ENCODE data around the gene ANKRD22. TPM values are rescaled to one million over a fixed set of nuclear protein-coding genes. Genes with fewer than 3 reads are reported as not detected.

Gene ANKRD22
- total RNA-seq, 1 experiment from 2014 or later: not detected

- no peak for DNase-seq
- H3K79me2 ChIP-seq (ENCODE audit: low read length): peaks cover 58% of the 10 kb centered on the region
- H3K4me3 ChIP-seq (ENCODE audit: low read length): peak overlapping the region; percentile 73
- no peak overlapping the region for H2AFZ ChIP-seq (ENCODE audit: low read length)
- H3K4me2 ChIP-seq (ENCODE audit: low read depth, low read length, poor library complexity, severe bottlenecking): peak overlapping the region; percentile 87
- H3K36me3 ChIP-seq (ENCODE audit: insufficient read depth, low read length): no peaks in the 10 kb centered on the region
- H4K20me1 ChIP-seq (ENCODE audit: insufficient read depth, low read depth, low read length): no peaks in the 10 kb centered on the region
- H3K27ac ChIP-seq (ENCODE audit: low read length): peak overlapping the region; percentile 95
- no peaks in the 10 kb centered on the region for H3K27me3 ChIP-seq (ENCODE audit: low read length)
- H3K4me1 ChIP-seq (ENCODE audit: low read length): peaks cover 75% of the 10 kb centered on the region
- H3K9me2 ChIP-seq (replicated peaks; ENCODE audit: insufficient read depth, low read length): no peaks in the 10 kb centered on the region
- H3K9ac ChIP-seq (ENCODE audit: low read length): peak overlapping the region; percentile 75
- no peaks in the 10 kb centered on the region for H3K9me3 ChIP-seq (ENCODE audit: low read length)
Observed at GRCh38 chr10:88881922-88882645, 30.4 kb upstream of the ANKRD22 start.

- Histone ChIP-seq H4K20me1 (ENCODE audit: insufficient read depth, low read depth, low read length) (no peaks in the 10 kb centered on the region), H3K9me2 (replicated peaks; ENCODE audit: insufficient read depth, low read length) (no peaks in the 10 kb centered on the region), H3K79me2 (ENCODE audit: low read length) (peaks cover 53% of the 10 kb centered on the region), H3K36me3 (ENCODE audit: insufficient read depth, low read length) (no peaks in the 10 kb centered on the region), H3K27ac (ENCODE audit: low read length) (peak overlapping the region; percentile 95), H3K4me2 (ENCODE audit: low read depth, low read length, poor library complexity, severe bottlenecking) (peak overlapping the region; percentile 87), H3K9ac (ENCODE audit: low read length) (peak overlapping the region; percentile 75), H2AFZ (ENCODE audit: low read length) (no peak overlapping the region), H3K27me3 (ENCODE audit: low read length) (no peaks in the 10 kb centered on the region), H3K4me3 (ENCODE audit: low read length) (peak overlapping the region; percentile 73), H3K4me1 (ENCODE audit: low read length) (peaks cover 70% of the 10 kb centered on the region), H3K9me3 (ENCODE audit: low read length) (no peaks in the 10 kb centered on the region)
- no peak for DNase-seq
Observed at GRCh38 chr10:88881320-88881719, 29.7 kb upstream of the ANKRD22 start.

GRCh38 chr10:88880282-88881076, 28.8 kb upstream of the ANKRD22 start:
- H3K4me1 ChIP-seq (ENCODE audit: low read length): peaks cover 61% of the 10 kb centered on the region
- H3K27me3 ChIP-seq (ENCODE audit: low read length): no peaks in the 10 kb centered on the region

GRCh38 chr10:88879534-88880281, 28.1 kb upstream of the ANKRD22 start, which contains the start of gene STAMBPL1:
TSS of gene STAMBPL1 (plus strand) at chr10:88880245. CDS start at chr10:88901709, 21,464 bp downstream.
- no peaks in the 10 kb centered on the region for H3K9me2 ChIP-seq (replicated peaks; ENCODE audit: insufficient read depth, low read length)
- H4K20me1 ChIP-seq (ENCODE audit: insufficient read depth, low read depth, low read length): no peaks in the 10 kb centered on the region
- peak within 1 kb of the TSS; percentile 71; the same call in 1 of the 2 replicates for H2AFZ ChIP-seq (ENCODE audit: low read length)
- H3K4me1 ChIP-seq (ENCODE audit: low read length): peaks cover 54% of the 10 kb centered on the region
- H3K9me3 ChIP-seq (ENCODE audit: low read length): no peaks in the 10 kb centered on the region
- H3K79me2 ChIP-seq (ENCODE audit: low read length): peaks cover 37% of the 10 kb centered on the region
- no peaks in the 10 kb centered on the region for H3K27me3 ChIP-seq (ENCODE audit: low read length)
- H3K27ac ChIP-seq (ENCODE audit: low read length): peak within 1 kb of the TSS; percentile 95
- peak within 1 kb of the TSS; percentile 75 for H3K9ac ChIP-seq (ENCODE audit: low read length)
- peak within 1 kb of the TSS; percentile 73 for H3K4me3 ChIP-seq (ENCODE audit: low read length)
- DNase-seq: peak; percentile 72
- no peaks in the 10 kb centered on the region for H3K36me3 ChIP-seq (ENCODE audit: insufficient read depth, low read length)
- H3K4me2 ChIP-seq (ENCODE audit: low read depth, low read length, poor library complexity, severe bottlenecking): peak within 1 kb of the TSS; percentile 87

More at GRCh38 chr10:88880282-88881076, 28.8 kb upstream of the ANKRD22 start:
- Histone ChIP-seq H3K9me3 (ENCODE audit: low read length) (no peaks in the 10 kb centered on the region), H3K79me2 (ENCODE audit: low read length) (peaks cover 45% of the 10 kb centered on the region), H3K36me3 (ENCODE audit: insufficient read depth, low read length) (no peaks in the 10 kb centered on the region), H3K4me3 (ENCODE audit: low read length) (peak overlapping the region; percentile 73), H3K9ac (ENCODE audit: low read length) (peak overlapping the region; percentile 75), H3K9me2 (replicated peaks; ENCODE audit: insufficient read depth, low read length) (no peaks in the 10 kb centered on the region), H3K4me2 (ENCODE audit: low read depth, low read length, poor library complexity, severe bottlenecking) (peak overlapping the region; percentile 87), H3K27ac (ENCODE audit: low read length) (peak overlapping the region; percentile 95), H4K20me1 (ENCODE audit: insufficient read depth, low read depth, low read length) (no peaks in the 10 kb centered on the region), H2AFZ (ENCODE audit: low read length) (peak overlapping the region; percentile 71; the same call in 1 of the 2 replicates)
- peak; percentile 84 for DNase-seq

GRCh38 chr10:88877298-88877697, 25.7 kb upstream of the ANKRD22 start:
- no peak overlapping the region for H3K4me2 ChIP-seq (ENCODE audit: low read depth, low read length, poor library complexity, severe bottlenecking)
- no peaks in the 10 kb centered on the region for H3K9me3 ChIP-seq (ENCODE audit: low read length)
- H3K27me3 ChIP-seq (ENCODE audit: low read length): no peaks in the 10 kb centered on the region
- no peaks in the 10 kb centered on the region for H3K9me2 ChIP-seq (replicated peaks; ENCODE audit: insufficient read depth, low read length)
- H3K9ac ChIP-seq (ENCODE audit: low read length): no peak overlapping the region
- no peak overlapping the region for H3K27ac ChIP-seq (ENCODE audit: low read length)
- no peaks in the 10 kb centered on the region for H4K20me1 ChIP-seq (ENCODE audit: insufficient read depth, low read depth, low read length)
- H3K4me1 ChIP-seq (ENCODE audit: low read length): peaks cover 29% of the 10 kb centered on the region
- peaks cover 15% of the 10 kb centered on the region for H3K79me2 ChIP-seq (ENCODE audit: low read length)
- H2AFZ ChIP-seq (ENCODE audit: low read length): no peak overlapping the region
- no peak for DNase-seq
- 0 out of 2 replicates have a peak overlapping the region, but pooled peaks have one; percentile 9 for H3K4me3 ChIP-seq (ENCODE audit: low read length)
- no peaks in the 10 kb centered on the region for H3K36me3 ChIP-seq (ENCODE audit: insufficient read depth, low read length)

GRCh38 chr10:88875081-88875480, 23.4 kb upstream of the ANKRD22 start:
- no peaks in the 10 kb centered on the region for H3K9me2 ChIP-seq (replicated peaks; ENCODE audit: insufficient read depth, low read length)
- no peak overlapping the region for H3K4me2 ChIP-seq (ENCODE audit: low read depth, low read length, poor library complexity, severe bottlenecking)
- no peak overlapping the region for H2AFZ ChIP-seq (ENCODE audit: low read length)

GRCh38 chr10:88874281-88874680, 22.6 kb upstream of the ANKRD22 start:
- Histone ChIP-seq H3K9me3 (ENCODE audit: low read length) (no peaks in the 10 kb centered on the region), H2AFZ (ENCODE audit: low read length) (no peak overlapping the region)

More at GRCh38 chr10:88875081-88875480, 23.4 kb upstream of the ANKRD22 start:
- no peak for DNase-seq
- Histone ChIP-seq H3K79me2 (ENCODE audit: low read length) (no peaks in the 10 kb centered on the region), H3K27me3 (ENCODE audit: low read length) (no peaks in the 10 kb centered on the region), H3K4me3 (ENCODE audit: low read length) (no peak overlapping the region), H3K9ac (ENCODE audit: low read length) (no peak overlapping the region), H3K36me3 (ENCODE audit: insufficient read depth, low read length) (no peaks in the 10 kb centered on the region), H3K9me3 (ENCODE audit: low read length) (no peaks in the 10 kb centered on the region), H4K20me1 (ENCODE audit: insufficient read depth, low read depth, low read length) (no peaks in the 10 kb centered on the region), H3K4me1 (ENCODE audit: low read length) (peaks cover 21% of the 10 kb centered on the region), H3K27ac (ENCODE audit: low read length) (no peak overlapping the region)

More at GRCh38 chr10:88874281-88874680, 22.6 kb upstream of the ANKRD22 start:
- no peaks in the 10 kb centered on the region for H3K27me3 ChIP-seq (ENCODE audit: low read length)
- H3K4me3 ChIP-seq (ENCODE audit: low read length): no peak overlapping the region
- no peak overlapping the region for H3K27ac ChIP-seq (ENCODE audit: low read length)
- no peak for DNase-seq
- H3K9ac ChIP-seq (ENCODE audit: low read length): no peak overlapping the region
- no peak overlapping the region for H3K4me2 ChIP-seq (ENCODE audit: low read depth, low read length, poor library complexity, severe bottlenecking)
- H4K20me1 ChIP-seq (ENCODE audit: insufficient read depth, low read depth, low read length): no peaks in the 10 kb centered on the region
- H3K36me3 ChIP-seq (ENCODE audit: insufficient read depth, low read length): no peaks in the 10 kb centered on the region
- H3K4me1 ChIP-seq (ENCODE audit: low read length): peaks cover 14% of the 10 kb centered on the region
- H3K79me2 ChIP-seq (ENCODE audit: low read length): no peaks in the 10 kb centered on the region
- no peaks in the 10 kb centered on the region for H3K9me2 ChIP-seq (replicated peaks; ENCODE audit: insufficient read depth, low read length)
